HG03571 (cell line): ENCODE data around the gene ITSN1.

Source experiments
- ATAC-seq: cut with Tn5 transposase; IDR thresholded peaks from one replicate; pipeline ENCODE4 v1.9.1; 2021; ENCODE audit not compliant: unreplicated experiment

The ITSN1 gene

GRCh38 chr21:33677450-33677849, 35.1 kb downstream of the ITSN1 start:
- ATAC-seq, result no peak

DNA sequence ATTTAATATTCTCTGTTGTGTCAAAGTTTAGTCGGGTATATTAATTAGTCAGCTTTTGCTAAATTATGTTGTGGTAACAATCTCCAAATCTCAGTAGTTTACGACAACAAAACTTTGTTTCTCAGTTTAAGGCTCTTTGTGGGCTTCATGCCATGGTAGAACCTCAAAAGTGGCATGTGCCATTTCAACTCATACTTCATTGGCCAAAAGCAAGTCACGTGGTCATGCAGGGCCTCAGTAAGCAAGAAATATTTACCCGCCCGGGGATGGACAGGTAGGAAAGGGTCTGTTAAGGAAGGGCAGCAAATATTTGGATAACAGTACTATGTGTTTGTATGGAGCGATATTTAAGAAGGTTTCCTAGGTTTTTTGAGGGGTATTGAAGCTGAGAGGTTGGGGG, 38.6 kb downstream of the ITSN1 start:
- no peak for ATAC-seq

- no peak for ATAC-seq
Measured at GRCh38 chr21:33682992-33683627, 40.8 kb downstream of the ITSN1 start.

- ATAC-seq, result no peak
Measured at GRCh38 chr21:33684068-33684467, 41.8 kb downstream of the ITSN1 start.

DNA sequence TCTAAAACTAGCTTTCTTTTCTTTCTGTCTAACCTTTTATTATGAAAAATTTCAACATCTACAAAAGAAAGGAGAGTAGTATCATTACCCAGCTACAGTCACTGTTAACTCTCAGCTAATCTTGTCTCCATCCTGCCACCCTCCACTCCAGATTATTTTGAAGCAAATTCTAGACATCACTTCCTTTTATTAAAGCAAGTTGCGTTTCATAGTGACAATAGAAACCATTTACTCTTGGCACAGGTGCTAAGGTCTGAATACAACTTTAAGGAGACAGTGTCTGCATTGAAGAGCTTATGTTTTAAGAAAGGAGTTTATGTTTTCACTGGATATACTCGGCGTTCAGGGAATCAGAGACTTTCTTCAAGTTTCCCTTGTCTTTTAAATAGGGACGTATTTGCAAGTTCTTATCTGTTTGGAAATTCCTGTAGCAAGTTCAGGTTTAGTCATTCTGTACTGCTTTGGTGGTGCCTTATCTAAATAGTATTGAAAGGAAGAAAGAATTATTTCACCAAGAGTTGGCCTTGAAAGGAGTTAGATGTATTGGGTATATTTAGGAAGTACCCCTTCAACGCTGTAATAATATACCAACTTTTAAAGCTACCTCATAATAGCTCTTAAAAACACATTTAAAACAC, 42.7 kb downstream of the ITSN1 start:
- ATAC-seq, result no peak

- ATAC-seq, result no peak
Measured at GRCh38 chr21:33685613-33686197, 43.4 kb downstream of the ITSN1 start.

- no peak for ATAC-seq
Measured at GRCh38 chr21:33686386-33686785, 44.1 kb downstream of the ITSN1 start.

DNA sequence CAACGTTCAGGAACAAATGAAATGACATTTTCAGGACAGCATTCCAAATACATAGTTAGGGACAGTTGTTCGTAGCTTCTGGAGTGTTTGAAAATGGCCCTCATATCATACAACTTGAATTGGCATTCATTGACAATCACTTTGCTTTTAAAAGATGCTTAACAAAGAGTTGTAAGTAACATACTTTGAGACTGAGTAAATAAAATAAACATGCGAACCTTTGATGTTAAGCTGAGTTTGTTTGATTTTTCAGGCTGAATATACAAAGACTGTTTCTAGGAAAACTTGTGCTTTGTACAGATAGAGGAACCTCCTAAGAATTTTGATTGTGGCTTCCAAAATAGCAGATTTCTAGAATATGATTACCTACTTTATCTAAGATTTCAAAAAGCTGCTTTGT, 45.3 kb downstream of the ITSN1 start:
- ATAC-seq, result no peak

GRCh38 chr21:33688353-33688752, 46.1 kb downstream of the ITSN1 start:
- ATAC-seq, result no peak

GRCh38 chr21:33690874-33691273, 48.6 kb downstream of the ITSN1 start:
- ATAC-seq, result no peak

DNA sequence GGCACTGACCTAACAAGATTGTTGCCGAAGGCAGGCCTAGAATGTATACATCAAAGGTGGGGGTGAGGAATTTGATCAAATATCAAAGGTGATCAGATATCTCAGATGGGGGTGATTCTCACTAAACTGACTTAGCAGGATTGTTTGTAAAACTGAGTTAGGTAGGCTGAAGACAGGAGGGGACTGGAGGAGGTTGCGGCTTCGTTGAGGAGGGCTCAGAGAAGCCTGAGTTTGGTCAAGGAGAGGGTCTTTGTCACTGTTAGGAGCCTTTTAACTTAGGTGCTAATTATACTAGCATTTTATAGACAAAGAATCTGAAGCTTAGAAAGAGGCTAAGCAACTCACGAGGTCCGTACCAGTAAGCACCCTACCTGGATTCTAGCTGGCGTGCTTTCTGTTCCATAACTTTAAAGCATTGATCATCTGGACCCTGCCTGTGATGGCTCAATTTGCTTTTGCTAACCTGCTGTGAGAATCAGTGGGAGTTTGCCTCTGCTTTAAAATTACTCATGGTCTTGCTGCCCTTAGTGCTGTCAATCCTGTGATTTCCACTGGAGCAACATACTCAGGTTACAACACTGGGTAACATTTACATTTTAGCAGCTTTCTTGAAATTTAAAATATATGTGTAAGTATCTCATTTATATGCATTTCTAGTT, 49.8 kb downstream of the ITSN1 start:
- no peak for ATAC-seq

DNA sequence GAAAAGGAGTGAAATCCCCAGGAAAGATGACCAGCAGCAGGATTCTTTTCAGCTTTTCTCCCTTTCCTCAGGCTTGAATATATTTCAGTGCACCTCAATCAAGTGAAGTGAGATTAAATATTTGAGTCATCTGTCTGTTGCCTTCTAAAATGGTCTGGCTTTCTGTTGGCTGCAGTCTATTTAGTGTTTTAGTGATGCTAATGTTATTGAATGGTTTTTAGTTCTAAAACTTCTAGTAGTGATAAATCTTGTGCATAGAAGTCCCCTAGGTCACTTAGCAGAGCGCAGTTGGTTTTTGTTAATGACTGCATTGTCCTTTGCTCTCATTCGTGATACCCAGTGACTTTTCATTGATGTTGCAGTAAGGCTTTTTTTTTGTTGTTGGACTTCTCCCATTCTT, 53.5 kb downstream of the ITSN1 start:
- ATAC-seq, result no peak

- no peak for ATAC-seq
Measured at GRCh38 chr21:33696465-33696864, 54.2 kb downstream of the ITSN1 start.

DNA sequence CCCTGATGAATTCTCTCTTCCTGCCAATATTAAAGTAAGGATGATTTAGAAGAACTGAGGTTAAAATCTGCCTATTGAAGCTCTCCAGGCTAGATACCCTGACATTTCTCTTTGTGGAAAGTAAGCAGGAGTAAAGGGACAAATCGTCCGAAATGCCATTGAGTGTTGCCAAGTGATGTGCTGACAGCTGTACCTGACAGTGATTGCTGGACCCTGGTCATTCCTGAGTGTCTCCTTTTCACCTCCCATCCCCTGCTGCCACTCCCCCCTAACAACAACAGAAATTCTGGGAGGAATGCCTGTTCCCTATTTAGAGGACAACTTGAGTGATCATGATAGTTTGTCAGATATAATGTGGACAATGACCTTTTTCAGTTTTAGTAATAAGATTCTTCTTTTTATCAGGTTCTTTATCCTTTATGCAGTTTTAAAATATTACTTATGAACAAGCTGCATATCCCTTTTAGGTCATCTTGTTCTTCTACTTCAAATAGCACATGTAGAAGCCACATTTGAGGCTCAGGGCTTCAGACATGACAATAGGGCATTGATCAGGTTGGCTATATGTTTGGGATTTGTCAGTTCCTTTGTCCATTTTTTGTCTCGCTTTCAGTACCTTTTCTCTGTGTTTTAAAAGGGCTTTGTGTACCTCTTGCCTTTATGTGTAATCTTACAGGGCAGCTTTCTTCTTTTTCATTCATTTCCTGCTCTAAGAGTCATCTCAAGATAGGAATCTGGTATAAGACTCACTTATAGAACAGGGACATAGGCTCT, 56.0 kb downstream of the ITSN1 start:
- no peak for ATAC-seq

GRCh38 chr21:33699277-33699676, 57.0 kb downstream of the ITSN1 start:
- no peak for ATAC-seq

DNA sequence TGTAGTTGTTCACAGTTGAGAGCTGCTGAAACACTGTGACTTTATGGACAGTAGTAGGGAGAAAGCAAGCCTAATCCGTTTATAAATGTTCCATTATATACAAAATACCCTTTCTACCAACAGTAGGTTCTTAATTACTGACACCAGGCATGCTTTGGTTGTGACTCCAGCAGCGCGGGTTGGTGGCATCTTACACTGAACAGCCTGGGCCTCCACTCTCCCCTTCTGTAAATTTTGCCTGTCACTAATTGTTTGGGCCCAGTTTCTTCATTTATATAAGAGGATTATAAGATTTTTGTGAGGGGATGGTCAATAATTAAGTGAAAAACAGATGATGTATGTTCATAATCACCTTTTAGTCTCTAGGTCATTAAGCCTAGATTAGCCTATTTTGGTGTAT, 58.2 kb downstream of the ITSN1 start:
- ATAC-seq, result no peak

- ATAC-seq, result no peak
Measured at GRCh38 chr21:33703750-33704606, 61.7 kb downstream of the ITSN1 start.

- ATAC-seq, result no peak
Measured at GRCh38 chr21:33707846-33708245, 65.5 kb downstream of the ITSN1 start.

DNA sequence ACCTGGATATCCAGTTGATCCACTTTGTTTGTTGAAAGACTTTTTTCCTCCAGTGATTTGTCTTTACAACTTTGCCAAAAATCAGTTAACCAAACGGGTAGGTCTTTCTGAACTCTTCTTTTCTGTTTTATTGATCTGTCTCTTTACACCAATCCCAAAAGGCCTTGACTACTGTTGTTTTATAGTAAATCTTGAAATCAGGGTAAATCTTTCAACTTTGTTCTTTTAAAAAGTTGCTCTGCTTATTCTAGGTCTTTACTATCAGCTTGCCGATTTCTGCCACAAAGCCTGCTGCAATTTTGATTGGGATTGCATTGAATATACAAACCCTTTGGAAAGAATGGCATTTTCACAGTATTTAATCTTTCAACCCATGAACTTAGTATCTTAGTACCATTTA, 66.6 kb downstream of the ITSN1 start:
- ATAC-seq, result no peak

GRCh38 chr21:33712022-33712803, 69.9 kb downstream of the ITSN1 start:
- no peak for ATAC-seq
